HG03066 (cell line): ENCODE measurements around the gene MYBPC3.
"Not testable (repeated sequence)": the region's sequence is repeated elsewhere in the genome, so short reads cannot be mapped to it uniquely, and the experiment has no call there.

Source experiments
- ATAC-seq: cut with Tn5 transposase; IDR thresholded peaks from one replicate; pipeline ENCODE4 v1.9.1; 2021; ENCODE audit warnings: low read depth; ENCODE audit not compliant: unreplicated experiment

Gene MYBPC3

DNA sequence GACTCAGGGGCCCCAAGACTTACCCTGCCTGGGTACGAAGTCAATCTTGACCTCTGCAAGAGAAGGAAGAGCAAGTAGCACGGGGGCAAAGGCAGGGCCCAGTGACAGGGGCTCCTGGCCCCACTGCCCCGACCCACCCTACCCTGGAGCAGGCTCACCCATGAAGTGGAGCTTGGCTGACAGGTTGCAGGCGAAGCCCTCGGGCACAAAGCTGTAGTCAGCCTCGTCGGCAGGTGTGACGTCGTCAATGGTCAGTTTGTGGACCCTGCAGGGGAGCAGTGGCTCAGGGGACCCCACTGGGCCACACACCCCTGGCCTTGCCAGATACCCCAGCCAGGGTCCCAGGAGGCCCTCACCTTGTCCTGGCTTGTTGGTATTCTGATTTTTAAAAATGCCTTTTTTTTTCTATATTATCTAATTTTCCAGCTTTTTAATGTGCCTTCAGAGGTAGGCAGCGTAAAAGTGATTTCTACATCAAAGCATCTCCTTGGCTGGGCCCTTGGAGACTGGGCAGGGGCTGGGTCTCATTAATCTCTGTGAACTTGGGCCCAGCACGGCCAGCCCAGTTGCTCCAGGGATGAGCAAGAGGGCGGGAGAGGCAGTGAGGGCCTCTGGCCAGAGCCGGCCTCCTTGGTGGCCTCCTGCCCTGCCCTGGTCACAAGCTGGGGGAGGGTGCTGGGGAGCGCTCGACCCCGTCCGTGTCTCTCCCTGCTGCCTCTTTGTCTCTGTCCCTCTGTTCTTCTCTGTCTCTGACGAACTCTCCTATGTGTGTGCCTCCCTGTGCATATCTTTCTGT, 11.3 kb downstream of the MYBPC3 start:
- no peak for ATAC-seq

GRCh38 chr11:47340010-47340409, 12.5 kb downstream of the MYBPC3 start:
- ATAC-seq, result no peak

DNA sequence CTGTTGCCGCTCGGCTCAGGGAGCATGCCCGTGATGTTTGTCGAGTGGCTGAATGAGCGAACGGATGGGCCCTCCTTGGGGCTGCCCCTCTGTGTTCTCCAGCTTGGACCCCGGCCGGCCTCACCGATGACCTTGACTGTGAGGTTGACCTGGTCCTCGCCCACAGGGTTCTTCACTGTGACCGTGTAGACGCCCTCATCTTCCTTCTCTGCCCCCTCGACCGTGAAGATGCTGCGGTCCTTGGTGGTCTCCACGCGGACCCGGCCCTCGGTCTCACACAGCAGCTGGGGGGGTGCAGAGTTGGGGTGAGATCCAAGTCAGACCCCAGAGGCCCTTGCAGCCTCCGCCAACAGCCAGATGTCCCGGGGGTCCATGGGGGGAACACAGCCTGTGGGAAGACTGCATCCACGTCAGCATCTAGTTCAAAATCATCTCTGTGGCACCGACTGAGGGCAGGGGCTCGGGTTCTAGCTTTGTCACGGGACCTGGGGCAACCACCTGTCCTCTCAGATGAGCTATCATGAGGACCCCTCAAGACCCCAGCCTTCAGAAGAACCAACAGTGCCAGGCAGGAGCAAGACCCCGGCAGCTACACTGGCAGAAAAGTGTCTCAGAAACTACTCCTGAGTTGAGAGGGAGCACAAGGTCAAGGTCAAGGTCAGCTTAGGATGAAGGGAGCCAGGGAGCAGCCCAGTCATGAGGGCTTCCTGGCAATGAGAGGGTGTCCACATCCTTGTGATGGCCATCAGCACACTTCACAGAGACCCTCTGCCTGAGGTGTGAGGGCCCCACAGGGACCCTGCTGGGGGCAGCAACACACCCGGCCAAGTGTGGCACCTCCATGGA, 13.9 kb downstream of the MYBPC3 start:
- no peak for ATAC-seq

- no peak for ATAC-seq
Observed at GRCh38 chr11:47337229-47337924, 15.1 kb downstream of the MYBPC3 start.

GRCh38 chr11:47336595-47336994, 15.9 kb downstream of the MYBPC3 start:
- no peak for ATAC-seq

DNA sequence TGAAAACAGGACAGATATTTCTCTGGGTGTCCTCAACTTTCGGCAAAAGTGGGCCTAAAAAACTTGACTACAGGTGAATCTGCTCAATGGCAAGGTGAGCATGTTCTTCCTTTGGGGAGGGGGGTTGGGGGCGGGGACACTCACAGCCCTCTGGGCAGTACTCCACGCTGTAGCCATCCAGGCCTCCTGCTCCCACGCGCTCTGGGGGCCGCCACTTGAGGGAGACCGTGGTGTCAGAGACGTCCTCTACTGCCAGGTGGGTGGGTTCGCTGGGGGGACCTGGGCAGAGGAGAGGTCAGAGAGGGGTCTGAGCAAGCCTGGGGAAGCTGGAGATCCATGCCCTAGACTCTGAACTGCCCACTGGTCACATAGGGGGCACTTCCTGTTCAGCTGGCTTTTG, 16.8 kb downstream of the MYBPC3 start:
- no peak for ATAC-seq

DNA sequence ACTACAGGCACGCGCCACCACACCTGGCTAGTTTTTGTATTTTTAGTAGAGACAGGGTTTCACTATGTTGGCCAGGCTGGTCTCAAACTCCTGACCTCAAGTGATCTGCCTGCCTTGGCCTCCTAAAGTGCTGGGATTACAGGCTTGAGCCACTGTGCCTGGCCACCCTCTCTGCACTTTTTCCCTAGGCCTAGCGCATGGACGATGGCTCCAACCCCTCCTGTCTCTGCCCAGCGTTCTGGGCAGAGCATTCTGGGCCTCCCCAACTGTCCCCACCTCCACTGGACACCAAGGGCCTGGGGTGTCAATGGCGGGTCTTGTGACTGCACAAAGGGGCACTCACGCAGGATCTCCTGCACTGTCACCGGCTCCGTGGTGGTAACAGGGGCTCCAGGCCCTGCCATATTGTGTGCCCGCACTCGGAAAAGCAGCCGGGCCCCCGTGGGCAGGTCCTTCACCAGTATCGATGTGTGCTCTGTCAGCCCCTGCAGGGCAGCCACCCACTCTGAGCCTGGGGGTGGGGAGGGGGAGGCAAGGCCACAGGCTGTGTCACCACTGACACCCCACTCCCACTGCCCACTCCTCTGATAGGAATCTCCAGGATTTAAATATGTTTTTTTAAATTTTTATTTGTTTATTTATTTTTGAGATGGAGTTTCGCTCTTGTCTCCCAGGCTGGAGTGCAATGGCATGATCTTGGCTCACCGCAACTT, 17.6 kb downstream of the MYBPC3 start:
- ATAC-seq, result not testable (repeated sequence)

GRCh38 chr11:47333886-47334443, 18.5 kb downstream of the MYBPC3 start:
- no peak for ATAC-seq

DNA sequence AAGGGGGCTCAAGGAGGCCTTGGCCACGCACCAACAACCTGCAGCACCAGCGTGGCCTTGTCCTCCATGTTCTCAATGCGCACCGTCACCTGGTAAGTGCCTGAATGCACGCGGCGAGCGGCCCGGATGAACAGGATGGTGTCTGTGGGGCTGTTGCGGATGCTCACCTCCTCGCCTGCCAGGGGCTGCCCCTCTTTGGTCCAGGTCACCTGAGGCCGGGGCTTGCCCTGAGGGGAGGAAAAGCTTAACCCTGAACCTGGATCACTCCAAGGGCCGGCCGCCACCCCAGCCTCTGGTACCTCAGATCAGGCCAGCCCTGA, 19.0 kb downstream of the MYBPC3 start:
- no peak for ATAC-seq

GRCh38 chr11:47332791-47333525, 19.5 kb downstream of the MYBPC3 start:
- no peak for ATAC-seq

DNA sequence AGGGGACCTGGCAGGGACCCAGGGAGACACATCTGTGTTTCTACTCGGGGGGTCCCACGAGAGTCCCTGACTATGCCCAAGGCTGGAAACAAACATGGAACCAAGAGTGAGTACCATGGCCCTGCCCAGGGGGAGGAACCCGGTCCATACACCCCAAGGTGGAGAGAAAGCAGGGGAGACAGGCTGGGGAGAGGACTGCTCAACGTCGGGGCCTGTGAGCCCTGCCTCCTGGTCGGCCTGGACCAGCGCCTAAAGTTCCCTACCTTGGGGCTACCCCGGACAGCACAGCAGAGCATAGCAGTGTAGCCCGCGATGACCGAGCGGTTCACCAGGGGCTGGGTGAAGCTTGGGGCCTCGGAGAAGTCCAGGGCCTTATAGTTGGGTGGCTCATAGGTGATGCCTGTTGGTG, 20.2 kb downstream of the MYBPC3 start:
- ATAC-seq, result no peak

DNA sequence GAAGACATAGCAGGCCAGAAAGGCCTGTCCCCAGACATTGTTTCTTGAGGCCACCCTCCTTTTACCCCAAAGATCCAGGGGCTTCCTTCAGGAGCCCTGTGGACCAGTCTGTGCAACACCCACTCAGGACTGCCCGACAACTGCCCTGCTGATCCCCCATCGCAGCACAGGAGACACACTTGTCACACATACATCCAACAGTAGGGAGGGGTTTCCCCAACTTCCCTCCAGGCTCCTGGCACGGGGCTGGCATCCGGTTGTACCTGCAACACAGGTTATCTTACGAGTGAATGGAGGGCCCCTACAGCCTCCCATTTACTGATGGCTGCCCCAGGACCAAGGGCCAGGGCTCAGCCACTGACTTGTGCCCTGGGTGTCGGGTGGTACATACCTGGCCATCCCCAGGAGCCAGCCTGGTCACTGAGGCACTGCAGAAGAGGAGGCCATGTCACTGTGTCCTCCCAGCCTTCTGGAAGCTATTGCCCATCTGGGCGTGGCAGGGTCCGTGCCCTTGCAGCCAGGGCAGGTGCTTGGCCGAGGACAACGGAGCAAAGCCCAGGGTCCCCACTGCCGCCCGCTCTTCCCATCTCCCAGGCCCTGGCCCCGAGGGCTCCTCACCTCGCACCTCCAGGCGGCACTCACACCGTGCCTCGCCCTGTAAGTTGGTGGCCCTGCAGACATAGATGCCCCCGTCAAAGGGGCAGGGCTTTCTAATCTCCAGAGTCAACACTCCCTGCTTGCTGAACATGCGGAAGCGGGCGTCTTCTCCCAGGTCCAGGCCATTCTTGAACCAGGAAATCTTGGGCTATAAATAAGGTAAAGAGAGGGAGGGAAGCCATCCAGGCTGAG, 20.8 kb downstream of the MYBPC3 start:
- no peak for ATAC-seq

GRCh38 chr11:47329987-47330931, 22.2 kb downstream of the MYBPC3 start:
- no peak for ATAC-seq

- no peak for ATAC-seq
Observed at GRCh38 chr11:47329431-47329986, 23.0 kb downstream of the MYBPC3 start.

DNA sequence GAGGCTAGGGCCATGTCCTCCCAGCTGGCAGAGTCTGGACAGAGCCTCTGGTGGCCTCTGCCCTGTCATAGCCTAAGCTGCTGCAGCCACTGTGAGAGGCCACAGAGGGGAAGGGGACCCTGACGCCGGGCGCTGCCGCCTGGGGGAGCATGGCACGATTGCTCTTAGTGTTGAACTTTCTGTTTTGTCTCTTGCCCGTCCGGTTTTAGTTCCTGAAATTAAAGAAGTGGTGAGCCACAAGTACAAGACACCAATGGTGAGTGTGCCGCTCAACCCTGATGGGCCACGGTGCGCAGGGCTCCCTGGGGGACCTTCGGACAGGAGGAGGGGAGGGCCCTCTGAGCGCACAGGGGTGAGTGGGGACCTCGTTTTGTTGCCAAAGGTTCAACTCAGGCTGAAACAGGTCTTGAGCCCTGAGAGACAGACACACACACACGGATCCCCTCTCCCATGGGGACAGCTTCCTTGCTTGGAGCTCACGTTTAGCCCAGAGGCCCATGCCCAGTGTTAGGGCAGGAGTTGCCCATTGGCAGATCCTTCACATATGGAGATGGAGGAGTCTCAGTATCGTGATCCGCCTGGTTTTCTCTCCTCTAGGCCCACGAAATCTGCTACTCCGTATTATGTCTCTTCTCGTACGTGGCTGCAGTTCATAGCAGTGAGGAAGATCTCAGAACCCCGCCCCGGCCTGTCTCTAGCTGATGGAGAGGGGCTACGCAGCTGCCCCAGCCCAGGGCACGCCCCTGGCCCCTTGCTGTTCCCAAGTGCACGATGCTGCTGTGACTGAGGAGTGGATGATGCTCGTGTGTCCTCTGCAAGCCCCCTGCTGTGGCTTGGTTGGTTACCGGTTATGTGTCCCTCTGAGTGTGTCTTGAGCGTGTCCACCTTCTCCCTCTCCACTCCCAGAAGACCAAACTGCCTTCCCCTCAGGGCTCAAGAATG, 23.8 kb downstream of the MYBPC3 start:
- ATAC-seq, result peak; percentile 61

- ATAC-seq, result no peak
Observed at GRCh38 chr11:47327949-47328348, 24.6 kb downstream of the MYBPC3 start.
